Measurements from ENCODE around the gene DSP.

DSP gene

DNA sequence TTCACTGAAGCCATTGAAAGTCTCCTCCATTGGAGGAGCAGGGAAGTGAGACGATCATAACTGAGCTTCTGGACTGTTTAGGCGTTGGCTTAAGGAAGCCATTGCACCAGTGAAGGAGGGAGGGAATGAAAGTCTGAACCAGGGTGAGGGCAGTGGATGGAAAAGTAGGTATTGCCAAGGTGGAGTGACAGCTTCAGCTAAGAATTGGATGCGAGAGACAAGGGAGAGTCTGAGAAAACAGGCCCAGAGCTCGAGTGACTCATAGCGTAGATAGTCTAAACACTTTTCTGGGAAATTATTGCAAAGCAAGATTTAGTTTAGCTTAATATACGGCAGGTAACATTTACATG is 4.5 kb downstream of the DSP start:
- H3K9me3 ChIP-seq (replicated peaks; ENCODE audit: insufficient read depth, low read length), result no peaks in the 10 kb centered on the region
- no peaks in the 10 kb centered on the region for H3K79me2 ChIP-seq (ENCODE audit: low read length)
- H3F3A ChIP-seq (ENCODE audit: insufficient read depth, low read length), result no peaks in the 10 kb centered on the region
- H4K20me1 ChIP-seq (ENCODE audit: insufficient read depth, low read length), result no peaks in the 10 kb centered on the region
- 0 out of 2 replicates have a peak, but pooled peaks cover 2% of the 10 kb centered on the region for H3K4me1 ChIP-seq (ENCODE audit: low read length)
- H3K36me3 ChIP-seq (replicated peaks; ENCODE audit: insufficient read depth, low read length), result no peaks in the 10 kb centered on the region
- H3K4me2 ChIP-seq (ENCODE audit: low read depth, low read length), result no peak overlapping the region
- TF ChIP-seq EZH2 (optimal IDR thresholded peaks at IDR 0.05; ENCODE audit: low read depth, low read length), result no peak
- TF ChIP-seq EZH2phosphoT487 (IDR thresholded peaks at IDR 0.05; ENCODE audit: low read length), result no peak
- TF ChIP-seq, protein P1, sequence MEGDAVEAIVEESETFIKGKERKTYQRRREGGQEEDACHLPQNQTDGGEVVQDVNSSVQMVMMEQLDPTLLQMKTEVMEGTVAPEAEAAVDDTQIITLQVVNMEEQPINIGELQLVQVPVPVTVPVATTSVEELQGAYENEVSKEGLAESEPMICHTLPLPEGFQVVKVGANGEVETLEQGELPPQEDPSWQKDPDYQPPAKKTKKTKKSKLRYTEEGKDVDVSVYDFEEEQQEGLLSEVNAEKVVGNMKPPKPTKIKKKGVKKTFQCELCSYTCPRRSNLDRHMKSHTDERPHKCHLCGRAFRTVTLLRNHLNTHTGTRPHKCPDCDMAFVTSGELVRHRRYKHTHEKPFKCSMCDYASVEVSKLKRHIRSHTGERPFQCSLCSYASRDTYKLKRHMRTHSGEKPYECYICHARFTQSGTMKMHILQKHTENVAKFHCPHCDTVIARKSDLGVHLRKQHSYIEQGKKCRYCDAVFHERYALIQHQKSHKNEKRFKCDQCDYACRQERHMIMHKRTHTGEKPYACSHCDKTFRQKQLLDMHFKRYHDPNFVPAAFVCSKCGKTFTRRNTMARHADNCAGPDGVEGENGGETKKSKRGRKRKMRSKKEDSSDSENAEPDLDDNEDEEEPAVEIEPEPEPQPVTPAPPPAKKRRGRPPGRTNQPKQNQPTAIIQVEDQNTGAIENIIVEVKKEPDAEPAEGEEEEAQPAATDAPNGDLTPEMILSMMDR (IDR thresholded peaks at IDR 0.05; ENCODE audit: low read length), result no peak
- H3K9me2 ChIP-seq (replicated peaks; ENCODE audit: insufficient read depth, low read length), result no peaks in the 10 kb centered on the region
- H3K4me3 ChIP-seq (ENCODE audit: low read length), result no peak overlapping the region
- no peak overlapping the region for H2AFZ ChIP-seq (ENCODE audit: low read length)
- H3K9ac ChIP-seq (ENCODE audit: low read length), result no peak overlapping the region
- H3K27me3 ChIP-seq (replicated peaks; ENCODE audit: insufficient read depth, low read length), result no peaks in the 10 kb centered on the region; the same call in 1 of the 2 replicates
- DNase-seq, result no peak
- H3K27ac ChIP-seq (ENCODE audit: low read length), result no peak overlapping the region

DNA sequence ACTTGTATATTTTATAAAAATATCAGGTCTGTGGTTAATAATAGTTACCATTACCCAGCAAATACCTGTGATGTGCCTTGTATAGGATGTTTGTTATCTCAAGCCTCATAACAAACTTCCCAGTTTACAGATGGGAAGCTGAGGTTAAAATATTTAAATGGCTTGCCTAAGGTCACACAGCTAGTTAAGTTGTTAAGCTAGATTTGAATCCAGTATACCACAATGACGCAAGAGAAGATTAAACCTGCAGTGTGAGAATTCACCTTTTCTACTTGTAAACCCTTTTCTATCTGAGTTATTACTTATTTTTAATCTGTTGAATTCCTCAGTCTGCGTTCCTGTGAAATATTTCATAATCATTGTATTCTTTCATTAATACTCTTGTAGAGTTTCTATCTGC is 4.9 kb downstream of the DSP start:
- H3K9ac ChIP-seq (ENCODE audit: low read length), result no peak overlapping the region
- no peak overlapping the region for H3K4me3 ChIP-seq (ENCODE audit: low read length)
- TF ChIP-seq, protein P1 (IDR thresholded peaks at IDR 0.05; ENCODE audit: low read length), result no peak
- TF ChIP-seq EZH2phosphoT487 (IDR thresholded peaks at IDR 0.05; ENCODE audit: low read length), result no peak
- TF ChIP-seq EZH2 (optimal IDR thresholded peaks at IDR 0.05; ENCODE audit: low read depth, low read length), result no peak
- H3K27me3 ChIP-seq (replicated peaks; ENCODE audit: insufficient read depth, low read length), result no peaks in the 10 kb centered on the region; the same call in 1 of the 2 replicates
- H3K27ac ChIP-seq (ENCODE audit: low read length), result no peak overlapping the region
- no peaks in the 10 kb centered on the region for H4K20me1 ChIP-seq (ENCODE audit: insufficient read depth, low read length)
- no peak overlapping the region for H3K4me2 ChIP-seq (ENCODE audit: low read depth, low read length)
- H2AFZ ChIP-seq (ENCODE audit: low read length), result no peak overlapping the region
- no peaks in the 10 kb centered on the region for H3K9me3 ChIP-seq (replicated peaks; ENCODE audit: insufficient read depth, low read length)
- no peaks in the 10 kb centered on the region for H3K36me3 ChIP-seq (replicated peaks; ENCODE audit: insufficient read depth, low read length)
- H3K9me2 ChIP-seq (replicated peaks; ENCODE audit: insufficient read depth, low read length), result no peaks in the 10 kb centered on the region
- no peak for DNase-seq
- no peaks in the 10 kb centered on the region for H3K79me2 ChIP-seq (ENCODE audit: low read length)
- H3K4me1 ChIP-seq (ENCODE audit: low read length), result 0 out of 2 replicates have a peak, but pooled peaks cover 2% of the 10 kb centered on the region
- no peaks in the 10 kb centered on the region for H3F3A ChIP-seq (ENCODE audit: insufficient read depth, low read length)

DNA sequence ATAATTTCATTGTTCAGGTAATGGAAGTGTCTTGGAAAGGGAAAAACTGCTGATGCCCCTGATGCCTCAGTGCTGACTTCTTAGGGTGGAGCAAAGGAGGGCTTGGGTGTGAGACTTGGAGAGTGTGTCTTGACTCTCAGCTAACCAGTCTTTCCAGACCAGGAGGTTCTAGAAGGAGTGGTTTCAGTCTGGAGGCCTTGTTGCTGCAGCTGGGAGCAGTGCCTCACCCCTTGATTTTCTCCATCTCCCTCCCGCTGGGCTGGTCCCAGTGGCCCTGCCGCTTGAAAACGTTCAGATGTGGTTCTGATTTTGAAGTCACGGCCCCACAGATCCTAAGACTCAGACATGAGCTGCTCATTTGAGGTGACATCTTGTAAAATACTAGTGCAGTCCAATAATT is 5.4 kb downstream of the DSP start:
- Histone ChIP-seq H2AFZ (ENCODE audit: low read length) (no peak overlapping the region), H3K79me2 (ENCODE audit: low read length) (no peaks in the 10 kb centered on the region), H3F3A (ENCODE audit: insufficient read depth, low read length) (no peaks in the 10 kb centered on the region), H3K4me3 (ENCODE audit: low read length) (no peak overlapping the region), H3K9me3 (replicated peaks; ENCODE audit: insufficient read depth, low read length) (no peaks in the 10 kb centered on the region), H3K4me1 (ENCODE audit: low read length) (0 out of 2 replicates have a peak, but pooled peaks cover 2% of the 10 kb centered on the region), H3K9ac (ENCODE audit: low read length) (no peak overlapping the region), H3K4me2 (ENCODE audit: low read depth, low read length) (no peak overlapping the region), H3K36me3 (replicated peaks; ENCODE audit: insufficient read depth, low read length) (no peaks in the 10 kb centered on the region), H4K20me1 (ENCODE audit: insufficient read depth, low read length) (no peaks in the 10 kb centered on the region), H3K27me3 (replicated peaks; ENCODE audit: insufficient read depth, low read length) (no peaks in the 10 kb centered on the region; the same call in 1 of the 2 replicates), H3K27ac (ENCODE audit: low read length) (no peak overlapping the region), H3K9me2 (replicated peaks; ENCODE audit: insufficient read depth, low read length) (no peaks in the 10 kb centered on the region)
- no peak for DNase-seq
- TF ChIP-seq, protein P1 (IDR thresholded peaks at IDR 0.05; ENCODE audit: low read length), result no peak
- no peak for TF ChIP-seq EZH2phosphoT487 (IDR thresholded peaks at IDR 0.05; ENCODE audit: low read length)
- TF ChIP-seq EZH2 (optimal IDR thresholded peaks at IDR 0.05; ENCODE audit: low read depth, low read length), result no peak

Measured in MM.1S (cell line).